B cell (primary cell): ENCODE data around the gene EEA1. TPM values are rescaled to one million over a fixed set of nuclear protein-coding genes. Genes with fewer than 3 reads are reported as not detected.
"Not testable (repeated sequence)": the region's sequence is repeated elsewhere in the genome, so short reads cannot be mapped to it uniquely, and the experiment has no call there.

Source experiments
- ATAC-seq: fragments of 200-7000 bp; cut with Tn5 transposase; one replicate; pipeline ENCODE4 v1.10.0; 2021; ENCODE audit warnings: low read depth, mild to moderate bottlenecking, moderate number of reproducible peaks, moderate library complexity
- CTCF ChIA-PET: fragments of 350-600 bp; sonication (Branson Sonifier 250); formaldehyde crosslinking; loops from one replicate; lab custom pipeline; 2021; ENCODE audit warnings: antibody characterized with exemption, inconsistent platforms; lab: Charles Lee
- POLR2A ChIA-PET: fragments of 350-600 bp; sonication (Branson Sonifier 250); formaldehyde crosslinking; loops from one replicate; lab custom pipeline; 2021; ENCODE audit warnings: antibody characterized with exemption; lab: Charles Lee
- DNase-seq: peaks from one replicate; pipeline ENCODE4 v3.0.0; 2013
- H2AFZ ChIP-seq: 2 replicates; pipeline ENCODE4 v1.6.1; 2012; ENCODE audit warnings: mild to moderate bottlenecking, low read depth, low read length; ENCODE audit not compliant: insufficient read depth, poor library complexity, severe bottlenecking
- H3K27ac ChIP-seq, 2 donors: 1 replicate in 1 of 2; 2 replicates in 1 of 2; pipeline ENCODE4 v1.5.1; 2012 to 2013; ENCODE audit warnings: low read length in 2 of 2, mild to moderate bottlenecking in 2 of 2, moderate library complexity in 1 of 2
- H3K27me3 ChIP-seq, 4 experiments: fragments of 200-600 bp in 1 of 4; sonication (generic) in 1 of 4; replicated peaks in 1 of 4; 1 replicate in 2 of 4; 2 replicates in 2 of 4; pipeline versions ENCODE4 v1.6.1 to v1.7.0; 2013 to 2016; ENCODE audit warnings: low read length in 3 of 4, mild to moderate bottlenecking in 2 of 4, mixed read lengths in 1 of 4, moderate library complexity in 1 of 4; ENCODE audit not compliant: insufficient read depth in 4 of 4, control insufficient read depth in 3 of 4; ENCODE audit errors: control extremely low read depth in 1 of 4
- H3K36me3 ChIP-seq, 2 experiments: replicated peaks in 1 of 2; 1 replicate in 1 of 2; 2 replicates in 1 of 2; pipeline versions ENCODE4 v1.6.1 to v1.7.1; 2013; ENCODE audit warnings: low read length in 1 of 2; ENCODE audit not compliant: insufficient read depth in 2 of 2, control insufficient read depth in 1 of 2; ENCODE audit errors: control extremely low read depth in 1 of 2, extremely low read depth in 1 of 2
- H3K4me1 ChIP-seq, 2 donors: fragments of 200-600 bp in 1 of 2; sonication (generic) in 1 of 2; 1 replicate in 1 of 2; 2 replicates in 1 of 2; pipeline versions ENCODE4 v1.5.1 to v1.6.1; 2013 to 2017; ENCODE audit warnings: low read length in 2 of 2; ENCODE audit not compliant: control insufficient read depth in 2 of 2, insufficient read depth in 2 of 2
- H3K4me2 ChIP-seq: replicated peaks from 2 replicates; pipeline ENCODE3; 2012; ENCODE audit warnings: mild to moderate bottlenecking, low read depth, low read length; ENCODE audit not compliant: poor library complexity, severe bottlenecking
- H3K4me3 ChIP-seq, 5 experiments: fragments of 200-600 bp in 1 of 5; sonication (generic) in 1 of 5; 1 replicate in 3 of 5; 2 replicates in 2 of 5; pipeline versions ENCODE4 v1.5.1 to v1.7.0; 2011 to 2016; ENCODE audit warnings: low read length in 4 of 5, mild to moderate bottlenecking in 4 of 5, low read depth in 2 of 5, control low read depth in 1 of 5, moderate library complexity in 1 of 5; ENCODE audit not compliant: insufficient read depth in 1 of 5; ENCODE audit errors: control extremely low read depth in 1 of 5, extremely low read depth in 1 of 5
- H3K79me2 ChIP-seq: fragments of 200-600 bp; sonication (generic); one replicate; pipeline ENCODE4 v1.6.0; 2016; ENCODE audit warnings: low read length; ENCODE audit not compliant: control insufficient read depth, insufficient read depth
- H3K9ac ChIP-seq: fragments of 200-600 bp; sonication (generic); 2 replicates; pipeline ENCODE4 v1.6.1; 2017; ENCODE audit warnings: mild to moderate bottlenecking, low read length, moderate library complexity
- H3K9me3 ChIP-seq, 3 donors: one replicate each; pipeline versions ENCODE4 v1.6.1 to v1.7.1; 2013; ENCODE audit warnings: low read length in 2 of 3; ENCODE audit not compliant: control insufficient read depth in 2 of 3, insufficient read depth in 1 of 3; ENCODE audit errors: control extremely low read depth in 1 of 3
- H4K20me1 ChIP-seq: 2 replicates; pipeline ENCODE4 v1.6.0; 2012; ENCODE audit warnings: mild to moderate bottlenecking, low read length; ENCODE audit not compliant: insufficient read depth, control insufficient read depth, poor library complexity, severe bottlenecking
- H3K27ac Mint-ChIP-seq: one replicate; pipeline ENCODE4 v1.8.0; 2021; ENCODE audit warnings: mixed read lengths
- H3K27me3 Mint-ChIP-seq: one replicate; pipeline ENCODE4 v1.8.0; 2021; ENCODE audit warnings: mixed read lengths
- H3K4me1 Mint-ChIP-seq: one replicate; pipeline ENCODE4 v1.8.0; 2021; ENCODE audit warnings: mixed read lengths
- H3K4me3 Mint-ChIP-seq: one replicate; pipeline ENCODE4 v1.8.0; 2021; ENCODE audit warnings: mixed read lengths
- H3K9me3 Mint-ChIP-seq: one replicate; pipeline ENCODE4 v1.8.0; 2022; ENCODE audit warnings: mixed read lengths; ENCODE audit not compliant: insufficient read depth
- CTCF ChIP-seq: fragments of 200-600 bp; IDR thresholded peaks from one replicate; pipeline ENCODE4 v1.8.0; 2022; ENCODE audit warnings: antibody characterized with exemption, mild to moderate bottlenecking
- EZH2 ChIP-seq: IDR thresholded peaks from 2 replicates; pipeline ENCODE4 v1.6.1; 2012; ENCODE audit warnings: borderline replicate concordance, low read depth, mild to moderate bottlenecking, moderate library complexity, low read length; ENCODE audit not compliant: insufficient read depth, poor library complexity, severe bottlenecking
- WGBS: methylation state at CpG from one replicate; pipeline ENCODE4 v1.1.5; 2013; ENCODE audit warnings: missing lambda C conversion rate; ENCODE audit not compliant: insufficient coverage; 5-methylcytosine and 5-hydroxymethylcytosine counted together
- intact Hi-C: fragments of 100-400 bp; cut with micrococcal nuclease; formaldehyde crosslinking; loops from one replicate; pipeline ENCODE4 v1.10.0; 2022
- polyA plus RNA-seq: library from polyadenylated mRNA; depleted of rRNA; stranded (reverse); fragments of >200 nt; gene quantifications from 2 replicates; pipeline ENCODE4 v1.2.3, GENCODE V29; 2012
- total RNA-seq, 2 donors: library from RNA; stranded (reverse); fragments of 120-200 nt in 1 of 2; gene quantifications; 1 replicate in 1 of 2; 2 replicates in 1 of 2; pipeline versions ENCODE4 v1.2.3 to v1.2.4, GENCODE V29; 2013 to 2022

Gene EEA1
- total and polyA plus RNA-seq, 2 donors (not counting 1 experiment from before 2014, with no cell fraction given), result 1.8 to 26.3 TPM

GRCh38 chr12:92749691-92750090, 179.4 kb downstream of the EEA1 start:
- H3K27ac Mint-ChIP-seq, DNase-seq, H4K20me1 ChIP-seq, H3K36me3 ChIP-seq, H3K4me3 Mint-ChIP-seq, H3K79me2 ChIP-seq, H3K9me3 Mint-ChIP-seq, H3K27ac ChIP-seq, H3K9me3 ChIP-seq, POLR2A ChIA-PET, CTCF ChIA-PET, H3K27me3 ChIP-seq, H2AFZ ChIP-seq, H3K4me1 Mint-ChIP-seq, H3K4me3 ChIP-seq, H3K27me3 Mint-ChIP-seq, intact Hi-C loops, H3K9ac ChIP-seq, H3K4me1 ChIP-seq, H3K4me2 ChIP-seq, ATAC-seq: not testable (repeated sequence)

DNA sequence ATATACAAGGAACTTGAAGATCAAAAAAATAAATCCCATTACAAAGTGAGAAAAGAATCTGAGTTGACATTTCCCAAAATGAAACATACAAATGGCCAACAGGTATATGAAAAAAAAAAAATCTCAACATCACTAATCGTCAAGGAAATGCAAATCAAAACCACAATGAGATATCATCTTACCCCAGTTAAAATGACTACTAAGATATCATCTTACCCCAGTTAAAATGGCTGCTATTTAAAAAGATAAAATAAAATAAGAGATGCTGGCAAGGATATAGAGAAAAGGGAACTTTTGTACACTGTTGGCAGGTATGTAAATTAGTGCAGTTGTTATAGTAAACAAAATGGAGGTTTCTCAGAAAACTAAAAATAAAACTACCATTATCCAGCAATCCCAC, 181.9 kb downstream of the EEA1 start:
- H3K9ac ChIP-seq, result no peak overlapping the region
- DNase-seq, result no peak
- no peak for ATAC-seq
- H3K9me3 ChIP-seq, result no peaks in the 10 kb centered on the region
- H3K4me3 ChIP-seq, result no peak overlapping the region
- no peaks in the 10 kb centered on the region for H3K36me3 ChIP-seq
- no peak overlapping the region for H3K4me2 ChIP-seq
- H3K4me1 ChIP-seq, result no peaks in the 10 kb centered on the region
- no peak overlapping the region for H3K27ac ChIP-seq
- no CpG with 5 or more reads among the region's 1 CpG for WGBS
- ChIA-PET POLR2A (no interaction called here), CTCF (no interaction called here)
- Mint-ChIP-seq H3K9me3 (no peaks in the 10 kb centered on the region), H3K4me1 (no peaks in the 10 kb centered on the region), H3K27ac (no peak overlapping the region), H3K4me3 (no peak overlapping the region), H3K27me3 (no peaks in the 10 kb centered on the region)
- H4K20me1 ChIP-seq, result no peaks in the 10 kb centered on the region
- intact Hi-C loops, result no loop called here
- no peak overlapping the region for H2AFZ ChIP-seq
- H3K27me3 ChIP-seq, result no peaks in the 10 kb centered on the region
- TF ChIP-seq EZH2 (no peak), CTCF (no peak)
- H3K79me2 ChIP-seq, result no peaks in the 10 kb centered on the region
